Gastrocnemius medialis (tissue), 4 donors: Measurements from ENCODE around the gene OST4.
"Not testable (repeated sequence)": the region's sequence is repeated elsewhere in the genome, so short reads cannot be mapped to it uniquely, and the experiment has no call there.

Experiments used
- POLR2A ChIP-seq, 2 donors: fragments of 450-650 bp; IDR thresholded peaks; one replicate each; pipeline ENCODE4 v1.6.1; 2017; ENCODE audit warnings: antibody characterized with exemption in 2 of 2, mild to moderate bottlenecking in 2 of 2, moderate library complexity in 2 of 2
- TF ChIP-seq, protein P1 (sequence below), 5 experiments: fragments of 450-650 bp in 3 of 5; fragments of 200-600 bp in 2 of 5; sonication (generic) in 2 of 5; IDR thresholded peaks in 4 of 5; conservative IDR thresholded peaks in 1 of 5; 1 replicate in 4 of 5; 2 replicates in 1 of 5; pipeline ENCODE4 v1.5.1; 2016 to 2019; ENCODE audit warnings: antibody characterized with exemption in 5 of 5, mild to moderate bottlenecking in 3 of 5, moderate library complexity in 3 of 5

- TF ChIP-seq, protein P1, sequence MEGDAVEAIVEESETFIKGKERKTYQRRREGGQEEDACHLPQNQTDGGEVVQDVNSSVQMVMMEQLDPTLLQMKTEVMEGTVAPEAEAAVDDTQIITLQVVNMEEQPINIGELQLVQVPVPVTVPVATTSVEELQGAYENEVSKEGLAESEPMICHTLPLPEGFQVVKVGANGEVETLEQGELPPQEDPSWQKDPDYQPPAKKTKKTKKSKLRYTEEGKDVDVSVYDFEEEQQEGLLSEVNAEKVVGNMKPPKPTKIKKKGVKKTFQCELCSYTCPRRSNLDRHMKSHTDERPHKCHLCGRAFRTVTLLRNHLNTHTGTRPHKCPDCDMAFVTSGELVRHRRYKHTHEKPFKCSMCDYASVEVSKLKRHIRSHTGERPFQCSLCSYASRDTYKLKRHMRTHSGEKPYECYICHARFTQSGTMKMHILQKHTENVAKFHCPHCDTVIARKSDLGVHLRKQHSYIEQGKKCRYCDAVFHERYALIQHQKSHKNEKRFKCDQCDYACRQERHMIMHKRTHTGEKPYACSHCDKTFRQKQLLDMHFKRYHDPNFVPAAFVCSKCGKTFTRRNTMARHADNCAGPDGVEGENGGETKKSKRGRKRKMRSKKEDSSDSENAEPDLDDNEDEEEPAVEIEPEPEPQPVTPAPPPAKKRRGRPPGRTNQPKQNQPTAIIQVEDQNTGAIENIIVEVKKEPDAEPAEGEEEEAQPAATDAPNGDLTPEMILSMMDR (IDR thresholded peaks at IDR 0.05 in 4 of 5, conservative IDR thresholded peaks at IDR 0.05 in 1 of 5): not testable (repeated sequence)
- TF ChIP-seq POLR2A (IDR thresholded peaks at IDR 0.05): not testable (repeated sequence)
Measured at GRCh38 chr2:27075566-27075871, 4.1 kb upstream of the OST4 start.
